ENCODE results near the gene LHX6. TPM values are rescaled to one million over a fixed set of nuclear protein-coding genes. Genes with fewer than 3 reads are reported as not detected.

Gene LHX6
- total and polyA plus RNA-seq, 2 of the 8 experiments (the other 6 are each of a cell fraction or from before 2014, with no cell fraction given), result 0.92 to 1.2 TPM

DNA sequence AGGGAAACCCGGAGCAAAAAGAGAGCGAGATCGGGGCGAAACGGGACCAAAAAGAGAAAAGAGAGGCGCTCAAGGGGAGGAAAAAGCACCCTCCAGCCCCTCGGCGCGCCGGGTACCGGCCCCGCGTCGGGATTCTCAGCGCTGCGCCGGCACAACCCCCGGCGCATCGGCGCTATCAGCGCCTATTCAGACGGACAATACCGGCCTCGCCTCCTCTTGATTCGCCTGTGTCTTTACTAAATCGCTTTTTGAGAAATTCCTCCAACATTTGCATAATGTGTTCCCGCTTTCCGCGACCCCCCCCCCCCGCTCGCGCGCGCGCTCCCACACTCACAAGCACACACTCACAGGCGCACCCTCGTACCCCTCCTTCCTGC, 578 bp downstream of the LHX6 start (continued):
- TF ChIP-seq, protein P1, sequence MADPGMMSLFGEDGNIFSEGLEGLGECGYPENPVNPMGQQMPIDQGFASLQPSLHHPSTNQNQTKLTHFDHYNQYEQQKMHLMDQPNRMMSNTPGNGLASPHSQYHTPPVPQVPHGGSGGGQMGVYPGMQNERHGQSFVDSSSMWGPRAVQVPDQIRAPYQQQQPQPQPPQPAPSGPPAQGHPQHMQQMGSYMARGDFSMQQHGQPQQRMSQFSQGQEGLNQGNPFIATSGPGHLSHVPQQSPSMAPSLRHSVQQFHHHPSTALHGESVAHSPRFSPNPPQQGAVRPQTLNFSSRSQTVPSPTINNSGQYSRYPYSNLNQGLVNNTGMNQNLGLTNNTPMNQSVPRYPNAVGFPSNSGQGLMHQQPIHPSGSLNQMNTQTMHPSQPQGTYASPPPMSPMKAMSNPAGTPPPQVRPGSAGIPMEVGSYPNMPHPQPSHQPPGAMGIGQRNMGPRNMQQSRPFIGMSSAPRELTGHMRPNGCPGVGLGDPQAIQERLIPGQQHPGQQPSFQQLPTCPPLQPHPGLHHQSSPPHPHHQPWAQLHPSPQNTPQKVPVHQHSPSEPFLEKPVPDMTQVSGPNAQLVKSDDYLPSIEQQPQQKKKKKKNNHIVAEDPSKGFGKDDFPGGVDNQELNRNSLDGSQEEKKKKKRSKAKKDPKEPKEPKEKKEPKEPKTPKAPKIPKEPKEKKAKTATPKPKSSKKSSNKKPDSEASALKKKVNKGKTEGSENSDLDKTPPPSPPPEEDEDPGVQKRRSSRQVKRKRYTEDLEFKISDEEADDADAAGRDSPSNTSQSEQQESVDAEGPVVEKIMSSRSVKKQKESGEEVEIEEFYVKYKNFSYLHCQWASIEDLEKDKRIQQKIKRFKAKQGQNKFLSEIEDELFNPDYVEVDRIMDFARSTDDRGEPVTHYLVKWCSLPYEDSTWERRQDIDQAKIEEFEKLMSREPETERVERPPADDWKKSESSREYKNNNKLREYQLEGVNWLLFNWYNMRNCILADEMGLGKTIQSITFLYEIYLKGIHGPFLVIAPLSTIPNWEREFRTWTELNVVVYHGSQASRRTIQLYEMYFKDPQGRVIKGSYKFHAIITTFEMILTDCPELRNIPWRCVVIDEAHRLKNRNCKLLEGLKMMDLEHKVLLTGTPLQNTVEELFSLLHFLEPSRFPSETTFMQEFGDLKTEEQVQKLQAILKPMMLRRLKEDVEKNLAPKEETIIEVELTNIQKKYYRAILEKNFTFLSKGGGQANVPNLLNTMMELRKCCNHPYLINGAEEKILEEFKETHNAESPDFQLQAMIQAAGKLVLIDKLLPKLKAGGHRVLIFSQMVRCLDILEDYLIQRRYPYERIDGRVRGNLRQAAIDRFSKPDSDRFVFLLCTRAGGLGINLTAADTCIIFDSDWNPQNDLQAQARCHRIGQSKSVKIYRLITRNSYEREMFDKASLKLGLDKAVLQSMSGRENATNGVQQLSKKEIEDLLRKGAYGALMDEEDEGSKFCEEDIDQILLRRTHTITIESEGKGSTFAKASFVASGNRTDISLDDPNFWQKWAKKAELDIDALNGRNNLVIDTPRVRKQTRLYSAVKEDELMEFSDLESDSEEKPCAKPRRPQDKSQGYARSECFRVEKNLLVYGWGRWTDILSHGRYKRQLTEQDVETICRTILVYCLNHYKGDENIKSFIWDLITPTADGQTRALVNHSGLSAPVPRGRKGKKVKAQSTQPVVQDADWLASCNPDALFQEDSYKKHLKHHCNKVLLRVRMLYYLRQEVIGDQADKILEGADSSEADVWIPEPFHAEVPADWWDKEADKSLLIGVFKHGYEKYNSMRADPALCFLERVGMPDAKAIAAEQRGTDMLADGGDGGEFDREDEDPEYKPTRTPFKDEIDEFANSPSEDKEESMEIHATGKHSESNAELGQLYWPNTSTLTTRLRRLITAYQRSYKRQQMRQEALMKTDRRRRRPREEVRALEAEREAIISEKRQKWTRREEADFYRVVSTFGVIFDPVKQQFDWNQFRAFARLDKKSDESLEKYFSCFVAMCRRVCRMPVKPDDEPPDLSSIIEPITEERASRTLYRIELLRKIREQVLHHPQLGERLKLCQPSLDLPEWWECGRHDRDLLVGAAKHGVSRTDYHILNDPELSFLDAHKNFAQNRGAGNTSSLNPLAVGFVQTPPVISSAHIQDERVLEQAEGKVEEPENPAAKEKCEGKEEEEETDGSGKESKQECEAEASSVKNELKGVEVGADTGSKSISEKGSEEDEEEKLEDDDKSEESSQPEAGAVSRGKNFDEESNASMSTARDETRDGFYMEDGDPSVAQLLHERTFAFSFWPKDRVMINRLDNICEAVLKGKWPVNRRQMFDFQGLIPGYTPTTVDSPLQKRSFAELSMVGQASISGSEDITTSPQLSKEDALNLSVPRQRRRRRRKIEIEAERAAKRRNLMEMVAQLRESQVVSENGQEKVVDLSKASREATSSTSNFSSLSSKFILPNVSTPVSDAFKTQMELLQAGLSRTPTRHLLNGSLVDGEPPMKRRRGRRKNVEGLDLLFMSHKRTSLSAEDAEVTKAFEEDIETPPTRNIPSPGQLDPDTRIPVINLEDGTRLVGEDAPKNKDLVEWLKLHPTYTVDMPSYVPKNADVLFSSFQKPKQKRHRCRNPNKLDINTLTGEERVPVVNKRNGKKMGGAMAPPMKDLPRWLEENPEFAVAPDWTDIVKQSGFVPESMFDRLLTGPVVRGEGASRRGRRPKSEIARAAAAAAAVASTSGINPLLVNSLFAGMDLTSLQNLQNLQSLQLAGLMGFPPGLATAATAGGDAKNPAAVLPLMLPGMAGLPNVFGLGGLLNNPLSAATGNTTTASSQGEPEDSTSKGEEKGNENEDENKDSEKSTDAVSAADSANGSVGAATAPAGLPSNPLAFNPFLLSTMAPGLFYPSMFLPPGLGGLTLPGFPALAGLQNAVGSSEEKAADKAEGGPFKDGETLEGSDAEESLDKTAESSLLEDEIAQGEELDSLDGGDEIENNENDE (IDR thresholded peaks at IDR 0.05; ENCODE audit: insufficient replicate concordance, low read length), result no peak
- TF ChIP-seq, protein P2, sequence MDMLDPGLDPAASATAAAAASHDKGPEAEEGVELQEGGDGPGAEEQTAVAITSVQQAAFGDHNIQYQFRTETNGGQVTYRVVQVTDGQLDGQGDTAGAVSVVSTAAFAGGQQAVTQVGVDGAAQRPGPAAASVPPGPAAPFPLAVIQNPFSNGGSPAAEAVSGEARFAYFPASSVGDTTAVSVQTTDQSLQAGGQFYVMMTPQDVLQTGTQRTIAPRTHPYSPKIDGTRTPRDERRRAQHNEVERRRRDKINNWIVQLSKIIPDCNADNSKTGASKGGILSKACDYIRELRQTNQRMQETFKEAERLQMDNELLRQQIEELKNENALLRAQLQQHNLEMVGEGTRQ (IDR thresholded peaks at IDR 0.05; ENCODE audit: low read length), result no peak
